Heart right ventricle (tissue), 16 donors: ENCODE measurements around the gene BFSP1. TPM values are rescaled to one million over a fixed set of nuclear protein-coding genes. Genes with fewer than 3 reads are reported as not detected.

Experiments
- ATAC-seq, 8 donors: fragments of 200-7000 bp; cut with Tn5 transposase; one replicate each; pipeline ENCODE4 v1.9.1; 2020; ENCODE audit warnings: mild to moderate bottlenecking in 8 of 8, moderate library complexity in 8 of 8, moderate number of reproducible peaks in 1 of 8
- DNase-seq, 2 donors: peaks; one replicate each; pipeline ENCODE4 v3.0.0-alpha.2; 2020
- H3K27ac ChIP-seq, 10 donors: fragments of 200-600 bp; sonication (generic) in 2 of 10; one replicate each; pipeline versions ENCODE4 v1.5.0 to v1.8.0; 2020 to 2022; ENCODE audit warnings: mild to moderate bottlenecking in 3 of 10
- H3K27me3 ChIP-seq, 7 donors: fragments of 200-600 bp; one replicate each; pipeline ENCODE4 v1.8.0; 2021 to 2022; ENCODE audit warnings: mild to moderate bottlenecking in 2 of 7
- H3K36me3 ChIP-seq, 9 donors: fragments of 200-600 bp; sonication (generic) in 1 of 9; one replicate each; pipeline versions ENCODE4 v1.5.0 to v1.8.0; 2020 to 2022; ENCODE audit warnings: mild to moderate bottlenecking in 2 of 9
- H3K4me1 ChIP-seq, 9 donors: fragments of 200-600 bp; sonication (generic) in 1 of 9; one replicate each; pipeline versions ENCODE4 v1.5.0 to v1.8.0; 2020 to 2022; ENCODE audit warnings: mild to moderate bottlenecking in 4 of 9
- H3K4me3 ChIP-seq, 10 donors: fragments of 200-600 bp; sonication (generic) in 2 of 10; one replicate each; pipeline versions ENCODE4 v1.5.0 to v1.8.0; 2020 to 2022; ENCODE audit warnings: mild to moderate bottlenecking in 7 of 10, moderate library complexity in 2 of 10
- H3K9me3 ChIP-seq, 11 donors: fragments of 200-600 bp in 10 of 11; sonication (generic) in 2 of 11; one replicate each; pipeline versions ENCODE4 v1.5.0 to v1.8.0; 2013 to 2022; ENCODE audit warnings: mild to moderate bottlenecking in 2 of 11, control low read depth in 1 of 11, moderate library complexity in 1 of 11
- WGBS, 2 donors: extraction: QIAGEN DNeasy Blood & Tissue Kit; methylation state at CpG; one replicate each; pipeline ENCODE4 v1.1.7; 2013; ENCODE audit warnings: inconsistent platforms in 1 of 2; 5-methylcytosine and 5-hydroxymethylcytosine counted together
- intact Hi-C, 10 donors: fragments of 100-400 bp; cut with DNase I; formaldehyde crosslinking; loops; one replicate each; pipeline versions ENCODE4 v1.11.1 to v1.14.2; 2022
- polyA plus RNA-seq, 2 donors: library from polyadenylated mRNA; stranded (reverse); fragments of 200-250 nt; gene quantifications; one replicate each; pipeline ENCODE4 v1.2.3, GENCODE V29; 2013
- total RNA-seq, 10 donors: library from RNA; stranded (reverse); fragmentation: NEBNext Ultra II Directional in 3 of 10; extraction: Animal tissue kit (Norgen Biotek cat#: 25700) in 3 of 10; gene quantifications; one replicate each; pipeline versions ENCODE4 v1.2.1 to v1.2.4, GENCODE V29; 2021 to 2023
- TF ChIP-seq, protein P1 (sequence below), 9 donors: fragments of 200-600 bp; sonication (generic) in 2 of 9; IDR thresholded peaks; one replicate each; pipeline versions ENCODE4 v1.5.0 to v1.8.0; 2021 to 2022; ENCODE audit warnings: antibody characterized with exemption in 9 of 9, mild to moderate bottlenecking in 5 of 9, moderate library complexity in 1 of 9
- donor health status: Arrhythmogenic right ventricular cardiomyopathy.
- donor health status: ischemic (EF 13 %, LVEDD 7.1; RV severe dilation, severe dysfunction).
- donor health status: healthy with polysubstance abuse.
- donor health status: DM: no; HTN: yes; CAD: no.
- donor health status: DM: no; HTN: no; CAD: no.
- donor health status: ischemic (EF 25% LVEDD 6.9; RV normal size, moderate dysfunction).
- donor health status: ischemic (EF 25% LVEDD 5.7; RV mildly dilated, moderate dysfunction).
- donor health status: healthy.
- donor health status: DM: yes; HTN: yes; CAD: no.
- donor health status: Ischemic cardiomyopathy.
- donor health status: ischemic (EF 35%, LVEDD 5.7; RV mildly dilated, moderate dysfunction).
- donor health status: nonischemic (EF 11% LVEDD 7.7; RV severe dilation, severe dysfunction).
- donor health status: DM: yes; HTN: yes; CAD: no.
- donor health status: PGD.
- donor health status: ischemic (EF 29% LVEDD 5.4; RV normal size, mild dysfunction).
- donor health status: nonischemic (EF 23%, LVEDD 6.1; RV moderate dilation, normal function).

Gene BFSP1
- total and polyA plus RNA-seq, 12 donors, result 0.19 to 1.9 (median 0.61) TPM

DNA sequence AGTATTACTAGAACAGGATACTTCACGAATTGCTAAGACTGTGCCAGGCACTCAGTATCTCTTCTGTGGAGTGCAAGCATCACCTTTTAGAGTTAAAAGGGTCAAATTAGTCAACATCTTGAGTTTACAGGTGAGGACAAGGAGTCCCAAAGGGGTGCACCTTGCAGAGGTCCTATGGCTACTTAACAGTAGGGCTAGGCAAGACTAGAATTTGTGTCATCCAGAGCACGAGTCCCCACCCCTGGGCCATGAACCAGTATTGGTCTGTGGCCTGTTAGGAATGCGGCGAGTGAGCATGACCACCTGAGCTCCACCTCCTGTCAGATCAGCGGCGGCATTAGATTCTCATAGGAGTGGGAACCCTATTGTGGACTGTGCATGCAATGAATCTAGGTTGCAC is 28.2 kb upstream of the BFSP1 start:
- WGBS, 2 donors, result 96 to 100% methylated on average over 6 of the region's 6 CpGs
- H3K4me1 ChIP-seq, result peaks cover 0 to 46% (median 31%) of the 10 kb centered on the region in 9 donors

GRCh38 chr20:17558941-17559304 is 27.7 kb upstream of the BFSP1 start:
- peak overlapping the region in 9 of 10 donors; percentile 49 to 89 (median 82) for H3K27ac ChIP-seq
- H3K27me3 ChIP-seq, result no peaks in the 10 kb centered on the region
- intact Hi-C loops, result no loop called here
- H3K4me3 ChIP-seq, result peak overlapping the region in 1 of 10 donors; percentile 17
- no peak for DNase-seq
- 75 to 80% methylated on average over 1 of the region's 1 CpG for WGBS, 2 donors
- TF ChIP-seq, protein P1, sequence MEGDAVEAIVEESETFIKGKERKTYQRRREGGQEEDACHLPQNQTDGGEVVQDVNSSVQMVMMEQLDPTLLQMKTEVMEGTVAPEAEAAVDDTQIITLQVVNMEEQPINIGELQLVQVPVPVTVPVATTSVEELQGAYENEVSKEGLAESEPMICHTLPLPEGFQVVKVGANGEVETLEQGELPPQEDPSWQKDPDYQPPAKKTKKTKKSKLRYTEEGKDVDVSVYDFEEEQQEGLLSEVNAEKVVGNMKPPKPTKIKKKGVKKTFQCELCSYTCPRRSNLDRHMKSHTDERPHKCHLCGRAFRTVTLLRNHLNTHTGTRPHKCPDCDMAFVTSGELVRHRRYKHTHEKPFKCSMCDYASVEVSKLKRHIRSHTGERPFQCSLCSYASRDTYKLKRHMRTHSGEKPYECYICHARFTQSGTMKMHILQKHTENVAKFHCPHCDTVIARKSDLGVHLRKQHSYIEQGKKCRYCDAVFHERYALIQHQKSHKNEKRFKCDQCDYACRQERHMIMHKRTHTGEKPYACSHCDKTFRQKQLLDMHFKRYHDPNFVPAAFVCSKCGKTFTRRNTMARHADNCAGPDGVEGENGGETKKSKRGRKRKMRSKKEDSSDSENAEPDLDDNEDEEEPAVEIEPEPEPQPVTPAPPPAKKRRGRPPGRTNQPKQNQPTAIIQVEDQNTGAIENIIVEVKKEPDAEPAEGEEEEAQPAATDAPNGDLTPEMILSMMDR (IDR thresholded peaks at IDR 0.05), result no peak
- H3K9me3 ChIP-seq, result no peaks in the 10 kb centered on the region
- no peaks in the 10 kb centered on the region for H3K36me3 ChIP-seq
- ATAC-seq, result no peak
- H3K4me1 ChIP-seq, result peaks cover 0 to 46% (median 31%) of the 10 kb centered on the region in 9 donors

More for the DNA sequence above, 28.2 kb upstream of the BFSP1 start:
- intact Hi-C loops, result no loop called here
- Histone ChIP-seq H3K9me3 (no peaks in the 10 kb centered on the region), H3K27ac (peak overlapping the region in 8 of 10 donors; percentile 79 to 89 (median 82)), H3K27me3 (no peaks in the 10 kb centered on the region), H3K4me3 (no peak overlapping the region), H3K36me3 (no peaks in the 10 kb centered on the region)
- TF ChIP-seq, protein P1 (IDR thresholded peaks at IDR 0.05), result no peak
- DNase-seq (no peak), ATAC-seq (no peak)

DNA sequence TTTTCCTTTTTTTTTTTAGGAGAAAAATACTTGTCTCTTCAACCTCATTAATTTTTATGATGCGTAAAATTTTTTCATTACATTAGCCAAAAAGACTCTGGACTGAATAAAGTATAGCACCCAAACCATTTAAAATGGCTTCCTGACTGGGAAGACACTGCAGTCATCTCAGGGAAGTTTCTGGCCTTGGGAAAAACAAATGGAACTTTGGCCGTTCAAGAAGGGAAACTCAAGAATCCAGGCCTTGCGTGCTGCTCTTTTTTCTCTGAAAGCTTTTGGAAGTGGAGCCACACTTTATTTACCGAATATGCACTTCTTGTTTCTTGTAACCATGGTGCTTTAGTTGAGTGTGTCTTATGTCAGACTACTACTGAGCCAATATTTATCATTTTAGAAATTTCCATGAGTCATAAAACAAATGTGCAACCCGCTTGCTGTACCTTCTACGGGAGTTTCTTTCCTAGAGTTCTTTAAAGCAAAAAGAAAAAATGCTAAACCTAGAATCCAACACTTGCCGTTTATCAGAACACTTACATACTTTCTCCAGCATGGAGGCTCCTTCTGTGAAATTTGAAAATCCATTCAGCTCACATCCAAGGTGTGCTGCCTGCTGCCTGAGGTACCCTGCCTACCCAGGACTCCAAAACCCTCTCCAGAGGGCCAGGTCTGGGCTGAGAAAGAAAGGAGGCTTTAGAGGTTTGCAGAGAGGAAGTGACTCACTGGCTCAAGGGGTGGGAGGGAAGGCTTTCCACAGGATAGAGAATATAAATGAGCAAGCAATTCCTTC is 27.2 kb upstream of the BFSP1 start:
- H3K4me3 ChIP-seq, result peak overlapping the region in 2 of 10 donors; percentile 13 to 17
- H3K4me1 ChIP-seq, result peaks cover 0 to 46% (median 31%) of the 10 kb centered on the region in 9 donors

DNA sequence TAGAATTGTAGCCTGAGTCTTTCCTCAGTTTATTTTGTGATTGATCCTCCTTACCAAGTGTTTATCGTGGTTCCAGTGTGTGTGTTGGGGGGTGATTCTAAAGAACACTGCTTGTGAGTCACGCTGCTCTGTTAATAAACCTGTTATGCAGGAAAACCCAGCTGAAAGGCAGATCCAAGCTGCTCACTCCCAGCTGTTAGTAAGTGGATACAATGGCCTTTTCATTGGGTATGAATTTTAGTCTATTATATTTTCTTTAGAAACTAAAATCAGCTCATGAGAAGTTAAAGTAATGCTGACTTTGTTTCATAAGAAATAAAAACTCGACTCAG is 26.5 kb upstream of the BFSP1 start:
- peak in 3 of 8 donors; percentile 9 to 50 (median 45) for ATAC-seq

More for the DNA sequence above, 27.2 kb upstream of the BFSP1 start:
- Histone ChIP-seq H3K27me3 (no peaks in the 10 kb centered on the region), H3K36me3 (no peaks in the 10 kb centered on the region), H3K9me3 (no peaks in the 10 kb centered on the region), H3K27ac (peak overlapping the region in 9 of 10 donors; percentile 49 to 89 (median 82))
- intact Hi-C loops, result no loop called here
- peak in 1 of 2 donors; percentile 73 for DNase-seq
- 50 to 65% methylated on average over 7 of the region's 7 CpGs for WGBS, 2 donors
- TF ChIP-seq, protein P1 (IDR thresholded peaks at IDR 0.05), result no peak
- ATAC-seq, result peak; percentile 53 to 90 (median 78)

More for the DNA sequence above, 26.5 kb upstream of the BFSP1 start:
- Histone ChIP-seq H3K4me1 (peaks cover 0 to 42% (median 28%) of the 10 kb centered on the region in 9 donors), H3K27ac (peak overlapping the region in 9 of 10 donors; percentile 22 to 89 (median 82)), H3K36me3 (no peaks in the 10 kb centered on the region), H3K27me3 (no peaks in the 10 kb centered on the region), H3K4me3 (no peak overlapping the region), H3K9me3 (no peaks in the 10 kb centered on the region)
- no peak for DNase-seq
- TF ChIP-seq, protein P1 (IDR thresholded peaks at IDR 0.05), result no peak
- intact Hi-C loops, result no loop called here
- WGBS, 2 donors, result 86 to 87% methylated on average over 3 of the region's 3 CpGs
